ENCODE measurements around the gene NKAIN4. TPM values are rescaled to one million over a fixed set of nuclear protein-coding genes. Genes with fewer than 3 reads are reported as not detected.
A peak's percentile ranks its signal among the peaks of the same experiment; 100 is the strongest.

The NKAIN4 gene
- total and polyA plus RNA-seq, 7 donors = not detected

- 82 to 86% (median 82%) methylated on average over 18 to 19 of the region's 19 CpGs for WGBS, 3 donors
- no peaks in the 10 kb centered on the region for H3K4me1 ChIP-seq
- peaks cover 0 to 28% (median 0%) of the 10 kb centered on the region in 3 donors for H3K27me3 ChIP-seq (ENCODE audit: insufficient read depth in 3 of 3, low read length in 2 of 3)
- no peak overlapping the region for H3K27ac ChIP-seq
- no peaks in the 10 kb centered on the region for H3K9me3 ChIP-seq
- no peak for TF ChIP-seq CTCF (IDR thresholded peaks at IDR 0.05)
- H3K36me3 ChIP-seq (ENCODE audit: insufficient read depth in 1 of 2, low read depth in 1 of 2) = no peaks in the 10 kb centered on the region
- ATAC-seq (no peak), DNase-seq (no peak)
- no peak overlapping the region for H3K4me3 ChIP-seq
- intact Hi-C loops (cut with DNase I) = no loop called here
Measured at GRCh38 chr20:63226042-63226943, 28.0 kb downstream of the NKAIN4 start.

- no peak for TF ChIP-seq CTCF (IDR thresholded peaks at IDR 0.05)
- H3K4me1 ChIP-seq = no peaks in the 10 kb centered on the region
- intact Hi-C loops (cut with DNase I) = no loop called here
- 38 to 42% (median 42%) methylated on average over 7 of the region's 7 CpGs for WGBS, 3 donors
- H3K4me3 ChIP-seq = no peak overlapping the region
- DNase-seq (no peak), ATAC-seq (no peak)
- peaks cover 0 to 22% (median 2%) of the 10 kb centered on the region in 3 donors for H3K27me3 ChIP-seq (ENCODE audit: insufficient read depth in 3 of 3, low read length in 2 of 3)
- no peaks in the 10 kb centered on the region for H3K9me3 ChIP-seq
- H3K36me3 ChIP-seq (ENCODE audit: insufficient read depth in 1 of 2, low read depth in 1 of 2) = no peaks in the 10 kb centered on the region
- no peak overlapping the region for H3K27ac ChIP-seq
Measured at GRCh38 chr20:63225082-63225454, 29.2 kb downstream of the NKAIN4 start.

GRCh38 chr20:63224412-63225081, 29.7 kb downstream of the NKAIN4 start:
- WGBS, 3 donors = 22 to 29% (median 27%) methylated on average over 16 of the region's 16 CpGs
- TF ChIP-seq CTCF (IDR thresholded peaks at IDR 0.05) = no peak

GRCh38 chr20:63223826-63224207, 30.4 kb downstream of the NKAIN4 start:
- DNase-seq (no peak), ATAC-seq (no peak)
- Histone ChIP-seq H3K36me3 (ENCODE audit: insufficient read depth in 1 of 2, low read depth in 1 of 2) (no peaks in the 10 kb centered on the region), H3K27me3 (ENCODE audit: insufficient read depth in 3 of 3, low read length in 2 of 3) (peaks cover 0 to 10% (median 2%) of the 10 kb centered on the region in 3 donors), H3K4me1 (no peaks in the 10 kb centered on the region), H3K4me3 (no peak overlapping the region), H3K27ac (no peak overlapping the region), H3K9me3 (no peaks in the 10 kb centered on the region)
- intact Hi-C loops (cut with DNase I) = loop anchor here in 1 of 2 donors (5.0 kb wide), 2 partner anchors 58 to 158 kb away; no protein-coding TSS in a partner anchor
- no peak for TF ChIP-seq CTCF (IDR thresholded peaks at IDR 0.05)
- WGBS, 3 donors = 72 to 77% (median 74%) methylated on average over 5 to 6 of the region's 6 CpGs

More at GRCh38 chr20:63224412-63225081, 29.7 kb downstream of the NKAIN4 start:
- ATAC-seq = peak in 1 of 4 donors; percentile 31
- Histone ChIP-seq H3K4me3 (no peak overlapping the region), H3K27ac (no peak overlapping the region), H3K9me3 (no peaks in the 10 kb centered on the region), H3K36me3 (ENCODE audit: insufficient read depth in 1 of 2, low read depth in 1 of 2) (no peaks in the 10 kb centered on the region), H3K4me1 (no peaks in the 10 kb centered on the region), H3K27me3 (ENCODE audit: insufficient read depth in 3 of 3, low read length in 2 of 3) (peaks cover 0 to 17% (median 2%) of the 10 kb centered on the region in 3 donors)
- intact Hi-C loops (cut with DNase I) = loop anchor here in 1 of 2 donors (5.0 kb wide), 2 partner anchors 58 to 158 kb away; no protein-coding TSS in a partner anchor
- no peak for DNase-seq
